ENCODE results near the gene C9orf152.
A peak's percentile ranks its signal among the peaks of the same experiment; 100 is the strongest.
"Not testable (repeated sequence)": the region's sequence is repeated elsewhere in the genome, so short reads cannot be mapped to it uniquely, and the experiment has no call there.

C9orf152 gene

GRCh38 chr9:110214090-110214489, 6.1 kb upstream of the C9orf152 start:
- DNase-seq = no peak

- DNase-seq = no peak
These were observed 5.6 kb upstream of the C9orf152 start for GRCh38 chr9:110213413-110214044.

GRCh38 chr9:110207071-110207641, 803 bp downstream of the C9orf152 start:
- peak; percentile 22 for DNase-seq

GRCh38 chr9:110206389-110206788, 1.6 kb downstream of the C9orf152 start:
- DNase-seq = peak; percentile 2

- DNase-seq = peak; percentile 23
These were observed 2.3 kb downstream of the C9orf152 start for GRCh38 chr9:110205612-110206011.

GRCh38 chr9:110202232-110202631, 5.7 kb downstream of the C9orf152 start:
- DNase-seq = no peak

- DNase-seq = no peak
These were observed 8.3 kb downstream of the C9orf152 start for GRCh38 chr9:110199643-110200042.

GRCh38 chr9:110198357-110198756, 9.6 kb downstream of the C9orf152 start:
- no peak for DNase-seq

- DNase-seq = no peak
These were observed 10.4 kb downstream of the C9orf152 start for GRCh38 chr9:110197330-110198187.

- DNase-seq = not testable (repeated sequence)
These were observed 11.9 kb downstream of the C9orf152 start for GRCh38 chr9:110196084-110196499.

GRCh38 chr9:110192531-110193261, 15.3 kb downstream of the C9orf152 start:
- no peak for DNase-seq

GRCh38 chr9:110191615-110192014, 16.3 kb downstream of the C9orf152 start:
- DNase-seq = no peak

- DNase-seq = no peak
These were observed 18.2 kb downstream of the C9orf152 start for GRCh38 chr9:110189559-110190320.

- DNase-seq = peak; percentile 20
These were observed 19.0 kb downstream of the C9orf152 start for GRCh38 chr9:110188991-110189390.

GRCh38 chr9:110188101-110188500, 19.9 kb downstream of the C9orf152 start:
- no peak for DNase-seq

- DNase-seq = no peak
These were observed 20.8 kb downstream of the C9orf152 start for GRCh38 chr9:110187126-110187525.

- no peak for DNase-seq
These were observed 21.7 kb downstream of the C9orf152 start for GRCh38 chr9:110186254-110186653.

- no peak for DNase-seq
These were observed 22.2 kb downstream of the C9orf152 start for GRCh38 chr9:110185806-110186205.

GRCh38 chr9:110183208-110184145, 24.5 kb downstream of the C9orf152 start:
- peak; percentile 77 for DNase-seq

GRCh38 chr9:110180511-110181434, 27.2 kb downstream of the C9orf152 start:
- no peak for DNase-seq

All from NCI-H1092 treated with DMSO at 0.1 percent for 48 hours (cell line).